HL-60 (cell line): ENCODE results near the gene REEP2.

ENCODE experiments used
- DNase-seq, 2 experiments: peaks; one replicate each; pipeline ENCODE4 v3.0.0-alpha.2; 2010 to 2020; ENCODE audit warnings: low read depth in 1 of 2, low spot score in 1 of 2
- H3K27ac ChIP-seq: fragments of 250-450 bp; sonication (Bioruptor Pico); replicated peaks from 2 replicates; pipeline ENCODE4 v1.5.1; 2020; ENCODE audit warnings: mild to moderate bottlenecking, moderate library complexity
- H3K27me3 ChIP-seq: fragments of 250-450 bp; sonication (Bioruptor Pico); 2 replicates; pipeline ENCODE4 v1.5.1; 2021; ENCODE audit warnings: mild to moderate bottlenecking, moderate library complexity; ENCODE audit not compliant: insufficient read depth, poor library complexity, severe bottlenecking
- H3K4me3 ChIP-seq: replicated peaks from 2 replicates; pipeline ENCODE4 v1.5.1; 2011; ENCODE audit warnings: mild to moderate bottlenecking, control low read depth, low read length; ENCODE audit not compliant: insufficient read depth
- CTCF ChIP-seq: IDR thresholded peaks from one replicate; pipeline ENCODE4 v1.5.1; 2011; ENCODE audit warnings: low read length, control low read depth, inconsistent platforms; ENCODE audit not compliant: insufficient read depth
- GABPA ChIP-seq: IDR thresholded peaks from 2 replicates; pipeline ENCODE4 v1.6.1; 2012; ENCODE audit warnings: low read depth
- POLR2AphosphoS5 ChIP-seq: IDR thresholded peaks from 2 replicates; pipeline ENCODE4 v1.6.1; 2012; ENCODE audit warnings: low read depth
- REST ChIP-seq: IDR thresholded peaks from 2 replicates; pipeline ENCODE4 v1.6.1; 2012; ENCODE audit warnings: low read depth; ENCODE audit not compliant: insufficient replicate concordance
- SPI1 ChIP-seq: IDR thresholded peaks from 2 replicates; pipeline ENCODE4 v1.6.1; 2012; ENCODE audit warnings: low read depth, mild to moderate bottlenecking, borderline replicate concordance

REEP2 gene

GRCh38 chr5:138425079-138425478 lies 13.8 kb upstream of the REEP2 start:
- Histone ChIP-seq H3K27me3 (no peaks in the 10 kb centered on the region), H3K4me3 (no peak overlapping the region), H3K27ac (no peak overlapping the region)
- no peak for DNase-seq
- TF ChIP-seq SPI1 (no peak), CTCF (no peak), POLR2AphosphoS5 (no peak), GABPA (no peak), REST (no peak)

GRCh38 chr5:138435943-138436342 lies 2.9 kb upstream of the REEP2 start:
- Histone ChIP-seq H3K27me3 (no peaks in the 10 kb centered on the region), H3K27ac (no peak overlapping the region), H3K4me3 (no peak overlapping the region)
- no peak for TF ChIP-seq REST
- no peak for TF ChIP-seq SPI1
- TF ChIP-seq GABPA: no peak
- TF ChIP-seq POLR2AphosphoS5: no peak
- no peak for TF ChIP-seq CTCF
- no peak for DNase-seq

- Histone ChIP-seq H3K27me3 (no peaks in the 10 kb centered on the region), H3K27ac (no peak overlapping the region), H3K4me3 (no peak overlapping the region)
- TF ChIP-seq REST: no peak
- no peak for TF ChIP-seq GABPA
- TF ChIP-seq POLR2AphosphoS5: no peak
- no peak for TF ChIP-seq SPI1
- no peak for TF ChIP-seq CTCF
- no peak for DNase-seq
Observed at GRCh38 chr5:138438003-138438723, 694 bp upstream of the REEP2 start.
